Stimulated activated CD8-positive, alpha-beta memory T cell treated with anti-CD3 and anti-CD28 coated beads, Interleukin-4, amount 100 ng/mL, for 4 hours (primary cell): ENCODE data around the gene ATG16L1.
A peak's percentile ranks its signal among the peaks of the same experiment; 100 is the strongest.

ENCODE experiments used
- DNase-seq, 2 donors: peaks; one replicate each; pipeline ENCODE4 v3.0.0-alpha.2; 2020; ENCODE audit warnings: low read depth in 2 of 2, low spot score in 1 of 2

Gene ATG16L1

DNA sequence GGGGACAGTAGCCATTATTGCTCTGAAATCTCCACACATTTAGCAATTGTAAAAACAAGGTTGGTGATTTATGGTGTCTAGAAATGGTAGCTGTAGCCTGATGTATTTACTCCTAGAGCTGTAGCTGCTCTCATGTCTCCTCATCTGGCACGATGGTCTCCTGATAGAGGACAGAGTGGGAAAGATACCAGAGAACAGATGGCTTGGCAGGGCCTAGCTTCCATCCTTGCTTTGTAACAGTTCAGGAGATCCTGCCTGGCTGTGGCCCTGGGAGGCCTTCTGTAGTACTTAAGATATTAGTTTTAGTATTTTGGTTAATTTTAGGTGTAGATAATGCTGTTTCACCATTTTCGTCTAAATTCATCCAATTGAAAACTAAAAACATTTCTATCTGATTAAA lies 6.7 kb downstream of the ATG16L1 start:
- no peak for DNase-seq

DNA sequence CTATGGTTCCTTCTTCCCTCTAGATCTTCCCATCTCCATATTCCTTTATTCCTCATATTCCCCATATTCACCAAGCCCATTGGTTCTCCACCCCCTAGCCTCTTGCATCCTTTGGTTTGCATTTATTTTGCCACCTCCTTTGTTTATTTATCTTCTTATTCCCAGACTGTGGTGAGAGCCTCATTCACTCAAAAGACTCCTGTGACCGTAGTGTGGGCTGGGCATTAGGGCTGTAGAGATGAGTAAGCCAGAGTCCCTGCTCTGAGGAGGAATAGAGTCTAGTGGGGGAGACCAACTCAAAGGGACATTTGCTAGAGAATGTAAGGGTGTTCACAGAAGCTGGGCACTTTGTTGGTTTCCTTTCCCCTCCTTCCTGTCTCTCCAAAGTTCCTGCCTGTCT lies 8.3 kb downstream of the ATG16L1 start:
- no peak for DNase-seq

DNA sequence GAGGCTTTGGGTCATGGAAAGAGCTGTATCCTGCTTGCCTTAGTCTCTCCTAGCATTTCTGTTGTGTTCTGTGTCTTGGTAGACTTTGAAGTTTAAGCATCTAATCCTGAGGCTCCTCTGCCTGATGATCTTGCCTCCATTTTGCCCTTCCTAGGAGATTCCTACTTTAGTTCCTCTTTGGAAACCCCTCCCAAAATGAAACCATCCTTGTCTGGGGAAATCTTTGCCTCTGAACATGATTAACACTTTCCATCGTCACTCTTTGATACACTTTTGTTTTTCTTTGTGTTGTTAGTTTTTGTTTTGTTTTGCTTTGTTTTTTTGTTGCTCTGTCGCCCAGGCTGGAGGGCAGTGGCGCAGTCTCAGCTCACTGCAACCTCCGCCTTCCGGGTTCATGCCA lies 9.2 kb downstream of the ATG16L1 start:
- DNase-seq = no peak

DNA sequence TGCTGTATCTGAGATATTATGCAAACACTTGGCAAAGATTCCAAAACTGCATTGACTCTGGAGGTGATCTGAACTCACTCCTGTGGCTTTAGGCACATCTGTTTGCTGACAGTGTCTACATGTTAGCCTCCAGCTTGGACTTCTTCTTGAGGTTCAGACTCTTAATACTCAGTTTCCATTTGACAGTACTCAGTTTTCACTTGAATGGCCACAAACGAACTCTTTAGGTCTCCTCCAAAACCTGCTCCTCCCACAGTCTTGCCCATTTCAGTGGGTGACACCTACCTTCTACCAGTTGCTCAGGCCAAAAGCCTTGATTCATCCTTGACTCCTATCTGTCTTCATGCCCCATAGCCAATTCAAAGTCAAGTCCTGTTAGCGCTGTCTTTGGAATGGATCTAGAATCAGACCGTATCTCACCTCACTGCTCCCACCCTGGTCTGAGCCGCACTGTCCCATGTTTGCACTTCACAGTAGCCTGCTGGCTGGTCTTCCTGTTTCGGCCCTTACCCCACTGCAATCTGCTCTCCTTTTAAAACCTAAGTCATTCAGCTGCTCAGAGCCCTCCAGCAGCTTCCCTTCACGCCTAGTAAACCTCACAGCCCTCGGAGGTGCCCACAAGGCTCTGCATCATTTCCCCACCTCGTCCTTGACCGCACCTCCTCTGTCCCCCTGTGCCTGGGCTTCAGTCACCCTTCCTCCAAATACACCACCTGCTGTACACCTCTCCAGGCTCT lies 10.5 kb downstream of the ATG16L1 start:
- no peak for DNase-seq

GRCh38 chr2:233262562-233262961 lies 11.1 kb downstream of the ATG16L1 start:
- DNase-seq = no peak

GRCh38 chr2:233263045-233263570 lies 11.6 kb downstream of the ATG16L1 start:
- DNase-seq = no peak

- DNase-seq = no peak
Observed at GRCh38 chr2:233264667-233265066, 13.2 kb downstream of the ATG16L1 start.

GRCh38 chr2:233265899-233266431 lies 14.5 kb downstream of the ATG16L1 start:
- no peak for DNase-seq

- no peak for DNase-seq
Observed at GRCh38 chr2:233266481-233266880, 15.0 kb downstream of the ATG16L1 start.

- DNase-seq = peak; percentile 49 to 60
Observed at GRCh38 chr2:233267516-233268245, 16.2 kb downstream of the ATG16L1 start.

DNA sequence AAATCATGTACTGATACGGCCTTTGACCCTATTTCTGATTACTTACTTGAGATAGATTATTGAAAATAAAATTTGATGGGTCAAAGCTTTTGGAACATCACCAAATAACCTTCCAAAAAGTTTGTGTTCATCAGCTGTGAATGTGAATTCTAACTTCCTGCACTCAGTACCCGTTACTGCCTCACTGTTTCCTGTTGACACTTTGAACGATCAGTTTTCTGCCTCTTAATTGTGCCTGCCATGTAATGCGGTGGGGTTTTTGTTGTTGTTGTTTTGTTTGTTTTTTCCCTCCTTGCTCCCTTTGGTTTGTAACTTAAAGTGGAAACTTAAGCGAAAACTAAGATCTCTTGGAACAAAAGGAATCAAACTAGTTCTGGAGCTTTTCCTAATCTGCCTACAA lies 18.9 kb downstream of the ATG16L1 start:
- DNase-seq = no peak

DNA sequence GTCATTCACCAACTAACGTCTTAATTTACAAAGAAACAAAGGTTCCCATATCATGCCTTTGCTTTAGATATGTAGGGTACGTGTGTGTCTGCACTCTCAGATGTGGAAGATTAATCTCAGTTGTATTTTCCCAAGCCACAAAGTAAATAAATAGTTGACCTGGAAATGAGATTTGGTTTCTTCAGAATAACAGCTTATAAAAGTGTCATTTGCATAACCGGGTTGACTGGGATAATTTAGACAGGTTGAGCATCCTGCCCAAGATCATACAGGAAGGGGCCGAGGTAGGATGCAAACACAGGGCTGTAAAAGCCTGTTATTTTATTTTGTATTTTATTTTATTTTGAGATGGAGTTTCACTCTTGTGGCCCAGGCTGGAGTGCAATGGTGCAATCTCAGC lies 19.5 kb downstream of the ATG16L1 start:
- DNase-seq = no peak

- DNase-seq = no peak
Observed at GRCh38 chr2:233271693-233272092, 20.2 kb downstream of the ATG16L1 start.

DNA sequence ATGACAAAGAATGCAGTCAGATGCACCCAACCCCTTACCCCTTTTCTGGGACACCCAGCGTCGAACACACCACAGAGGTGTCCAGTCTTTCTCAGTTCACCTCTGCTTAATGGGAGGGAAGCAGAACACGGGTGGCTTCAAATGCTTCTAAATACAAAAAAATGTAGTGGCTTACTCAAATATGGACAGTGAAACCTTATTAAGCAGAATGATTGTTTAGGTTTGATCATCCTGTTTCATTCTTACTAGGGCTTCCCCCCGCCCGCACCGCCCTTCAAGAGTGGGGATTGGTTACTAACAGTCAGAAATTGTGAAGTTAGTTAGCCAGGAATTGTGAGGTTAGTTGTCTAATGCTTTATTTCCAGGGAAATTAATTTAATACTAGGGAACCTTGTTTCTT lies 21.6 kb downstream of the ATG16L1 start:
- no peak for DNase-seq

DNA sequence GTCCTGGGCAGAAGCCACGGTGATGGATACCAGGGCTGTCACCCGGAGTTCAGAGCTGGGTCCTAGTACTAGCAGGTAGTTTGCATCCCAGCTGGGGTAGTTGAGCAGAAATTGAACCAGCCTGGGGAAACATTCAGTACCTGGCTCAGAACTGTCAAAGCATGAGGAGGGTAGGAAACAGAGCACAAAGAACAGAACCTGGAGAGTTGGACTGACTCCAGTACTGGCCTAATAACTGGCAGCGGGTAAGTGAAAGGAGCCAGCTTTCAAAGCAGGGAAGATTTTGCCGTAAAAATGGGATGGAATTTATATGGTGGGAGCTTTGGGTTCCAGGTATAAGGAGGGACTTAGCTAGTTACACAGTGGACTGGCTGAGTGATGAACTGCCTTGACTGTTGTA lies 23.8 kb downstream of the ATG16L1 start:
- no peak for DNase-seq

DNA sequence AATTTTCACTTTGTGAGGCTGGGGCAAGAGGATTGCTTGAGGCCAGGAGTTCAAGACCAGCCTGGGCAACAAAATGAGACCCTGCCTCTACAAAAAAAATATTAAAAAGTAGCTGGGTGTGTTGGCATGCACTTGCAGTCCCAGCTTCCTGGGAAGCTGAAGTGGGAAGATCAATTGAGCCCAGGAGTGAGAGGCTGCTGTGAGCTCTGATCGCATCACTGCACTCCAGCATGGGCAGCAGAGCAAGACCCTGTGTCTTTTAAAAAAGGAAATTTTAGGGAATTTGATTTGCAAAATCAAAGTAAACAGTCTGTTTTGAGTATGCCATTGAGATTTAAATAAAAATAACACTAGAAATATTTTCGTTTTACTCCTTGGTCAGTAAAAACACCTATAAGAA lies 27.4 kb downstream of the ATG16L1 start:
- DNase-seq = no peak

DNA sequence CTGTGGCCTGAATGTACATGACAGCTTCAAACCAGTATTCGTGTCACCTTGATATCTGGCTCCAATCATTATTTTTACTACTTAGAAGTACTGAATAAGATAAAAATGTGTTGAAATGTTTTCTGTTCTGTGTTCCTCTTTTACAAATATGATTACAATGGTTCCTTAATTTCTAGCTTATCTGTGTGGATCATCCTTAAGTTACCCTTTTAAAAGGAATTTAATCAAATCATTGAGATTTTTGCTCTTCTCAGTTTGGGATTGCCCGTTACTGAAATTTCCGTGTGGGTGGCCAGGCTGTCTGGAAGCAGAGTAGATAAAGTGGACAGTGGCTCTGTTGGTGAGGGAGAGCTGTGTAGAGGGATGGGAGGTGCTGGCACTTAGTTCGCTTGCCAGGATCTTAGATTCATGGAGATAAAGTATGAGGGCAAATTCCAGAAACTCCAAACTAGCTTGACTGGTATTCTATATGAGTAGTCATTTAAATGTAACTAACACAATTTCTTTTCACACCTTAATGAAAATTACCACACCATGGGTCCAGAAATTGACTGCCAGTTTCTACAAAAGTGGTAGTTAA lies 28.7 kb downstream of the ATG16L1 start:
- no peak for DNase-seq

GRCh38 chr2:233281553-233281952 lies 30.1 kb downstream of the ATG16L1 start:
- no peak for DNase-seq

DNA sequence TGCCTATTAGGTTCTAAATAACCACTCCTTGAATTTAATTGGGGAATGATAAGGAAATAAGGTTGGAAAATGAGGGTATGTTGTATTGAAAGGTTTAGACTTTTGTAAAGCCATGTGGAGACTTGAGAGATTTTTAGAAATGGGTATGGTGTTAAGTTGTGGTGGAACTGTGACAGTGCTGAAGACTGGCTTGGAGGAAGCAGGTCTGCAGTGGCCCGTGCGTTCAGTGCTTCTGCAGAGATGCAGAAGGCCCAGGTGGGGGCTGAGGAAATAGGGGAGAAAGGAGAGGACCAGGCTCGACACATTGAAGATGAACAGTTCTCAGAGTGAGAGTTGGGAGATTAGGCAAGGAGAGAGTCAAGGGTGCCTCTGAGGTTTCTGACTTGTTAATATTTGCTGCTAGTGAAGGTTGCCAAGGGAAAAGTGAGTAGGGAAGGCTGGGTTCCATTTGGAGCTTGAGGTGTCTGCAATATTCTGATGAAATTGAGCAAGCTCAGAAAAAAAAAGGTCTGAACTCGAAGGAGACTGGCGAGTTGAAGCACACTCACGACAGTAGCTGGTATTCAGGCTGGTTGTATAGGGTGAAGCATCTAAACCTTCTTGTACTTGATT lies 30.6 kb downstream of the ATG16L1 start:
- no peak for DNase-seq

DNA sequence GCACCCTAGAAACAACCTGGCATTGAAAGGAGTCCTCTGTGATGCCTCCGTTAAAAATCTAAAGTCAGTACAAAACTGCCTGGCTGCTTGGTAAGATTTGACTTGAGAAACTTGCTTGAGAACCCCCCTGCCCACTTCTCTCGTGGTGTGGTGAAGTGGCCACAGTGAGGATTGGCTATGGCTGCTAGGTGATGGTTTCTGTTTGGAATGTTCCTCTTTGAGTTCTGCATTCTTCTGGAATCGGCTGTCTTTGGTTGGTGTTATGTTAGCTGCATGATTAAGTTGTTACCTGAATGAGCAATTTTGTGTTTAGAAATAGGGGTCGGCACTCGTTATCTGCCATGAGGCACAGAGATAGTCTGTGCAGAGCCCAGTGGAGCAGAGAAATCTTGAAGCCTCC lies 34.4 kb downstream of the ATG16L1 start:
- DNase-seq = no peak

- DNase-seq = no peak
Observed at GRCh38 chr2:233287871-233288270, 36.4 kb downstream of the ATG16L1 start.

GRCh38 chr2:233288663-233289062 lies 37.2 kb downstream of the ATG16L1 start:
- DNase-seq = no peak
